H54 (cell line): ENCODE measurements around the gene FOXK2.

Source experiments
- DNase-seq: peaks from one replicate; pipeline ENCODE4 v3.0.0; 2011; ENCODE audit warnings: low spot score, mixed read lengths; ENCODE audit not compliant: insufficient read length
- FAIRE-seq: peaks from 3 replicates; lab custom pipeline; 2011; peaks lifted over from hg19 to GRCh38; lab: Jason Lieb, UNC
- POLR2A ChIP-seq: IDR thresholded peaks from 2 replicates; pipeline ENCODE4 v1.6.1; 2011; ENCODE audit warnings: low read depth, mild to moderate bottlenecking, low read length

FOXK2 gene

DNA sequence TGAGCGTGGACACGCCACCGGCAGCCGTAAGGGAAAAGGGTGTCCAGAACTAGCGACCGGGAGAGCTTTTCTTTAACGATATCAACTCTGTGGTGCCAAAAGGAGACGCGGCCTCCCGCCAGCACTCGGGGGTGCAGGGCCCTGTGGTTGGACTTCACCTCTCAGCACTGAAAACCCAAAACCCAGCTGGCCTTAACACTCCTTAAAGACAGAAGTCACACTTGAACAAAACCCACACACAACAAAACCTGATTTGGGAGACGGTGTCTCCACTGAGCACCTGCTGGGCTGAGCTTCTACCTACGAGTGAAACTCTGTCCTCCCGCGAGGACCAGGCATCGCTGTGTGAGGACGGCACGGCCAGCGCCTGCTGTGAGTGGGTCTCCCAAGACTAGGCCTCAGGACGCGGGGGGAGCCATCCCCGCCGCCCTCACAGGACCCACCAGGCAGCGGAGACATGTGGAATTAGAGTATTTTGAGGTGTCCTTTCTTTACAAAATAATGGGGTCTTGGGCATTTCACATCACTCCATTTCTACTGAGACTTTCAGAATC is 82.0 kb downstream of the FOXK2 start:
- no peak for TF ChIP-seq POLR2A
- no peak for DNase-seq
- no peak for FAIRE-seq

DNA sequence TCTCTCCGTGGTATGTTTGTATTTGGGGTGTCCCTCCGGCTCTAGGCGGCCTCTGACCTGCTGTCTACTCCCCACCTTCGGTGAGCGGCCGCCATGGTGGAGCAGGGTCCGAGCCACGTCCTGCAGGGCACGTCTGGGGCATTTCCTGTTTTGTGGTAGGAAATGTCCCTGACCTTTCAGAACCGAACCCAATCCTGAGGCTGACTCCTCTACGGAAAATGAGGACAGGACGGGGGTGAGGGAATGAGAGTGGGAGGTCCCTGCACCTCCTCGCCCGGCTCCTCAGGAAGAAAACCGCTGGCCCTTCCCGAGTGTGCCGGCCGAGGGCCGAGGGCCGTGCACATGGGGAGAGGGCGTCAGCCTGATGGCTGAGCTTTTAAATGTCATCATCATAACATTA is 83.0 kb downstream of the FOXK2 start:
- no peak for DNase-seq
- FAIRE-seq, result no peak
- no peak for TF ChIP-seq POLR2A

DNA sequence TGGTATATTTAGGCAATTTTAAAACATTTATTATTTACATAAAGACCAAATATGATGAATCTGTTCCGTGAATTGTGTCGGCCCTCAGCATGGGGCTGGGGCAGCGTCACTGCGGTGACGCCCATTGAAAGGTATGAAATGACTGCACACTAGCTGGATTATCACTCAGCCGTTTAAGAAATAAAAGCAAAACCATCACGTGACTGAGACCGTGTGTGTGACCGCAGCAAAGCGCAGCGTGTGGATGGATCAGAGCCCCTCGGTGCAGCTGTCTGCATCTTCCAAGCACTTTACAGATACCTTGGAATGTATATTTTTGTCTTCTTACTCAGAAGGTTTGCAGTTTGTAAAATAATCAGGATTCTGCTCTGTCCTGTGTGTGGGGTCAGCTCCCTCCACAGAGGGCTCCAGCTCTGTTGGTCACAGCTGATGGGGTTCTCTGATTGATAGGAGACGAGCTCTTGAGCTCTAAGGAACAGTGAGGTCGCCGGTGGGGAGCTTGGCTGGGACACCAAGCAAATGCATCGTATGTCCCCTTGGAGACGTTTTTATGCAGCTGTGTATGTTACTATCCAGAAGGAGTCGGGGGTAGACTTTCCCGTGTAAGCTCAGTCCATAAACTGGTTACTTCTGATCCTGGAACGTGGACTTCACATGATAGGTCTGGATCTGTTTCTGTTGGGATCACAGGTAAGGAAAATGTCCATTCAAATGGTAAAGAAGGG is 83.6 kb downstream of the FOXK2 start:
- no peak for DNase-seq
- FAIRE-seq, result no peak
- TF ChIP-seq POLR2A, result no peak

DNA sequence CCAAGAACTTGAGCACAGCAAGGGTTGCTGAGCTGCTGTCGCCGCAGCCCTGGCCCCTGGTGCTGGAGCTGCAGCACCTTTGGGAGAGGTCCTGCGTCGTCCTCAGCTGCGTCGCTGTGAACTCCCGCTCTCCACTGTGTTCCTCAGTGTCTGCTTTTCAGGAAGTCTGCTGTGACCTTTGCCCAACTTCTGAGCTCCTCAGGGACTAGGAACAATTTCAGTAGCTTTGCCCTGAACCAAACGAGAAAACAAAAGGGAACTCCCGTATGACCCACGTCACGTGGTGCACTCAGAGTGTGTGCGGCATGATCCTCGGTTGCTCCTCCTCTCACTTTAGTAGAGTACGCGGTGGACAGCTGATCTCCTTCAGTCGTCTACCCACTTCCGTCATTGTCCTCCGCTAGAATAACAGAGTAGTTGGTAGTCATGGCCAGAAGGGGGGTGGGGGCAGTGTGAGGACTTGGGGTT is 84.5 kb downstream of the FOXK2 start:
- DNase-seq (no peak), FAIRE-seq (no peak)
- TF ChIP-seq POLR2A, result no peak

DNA sequence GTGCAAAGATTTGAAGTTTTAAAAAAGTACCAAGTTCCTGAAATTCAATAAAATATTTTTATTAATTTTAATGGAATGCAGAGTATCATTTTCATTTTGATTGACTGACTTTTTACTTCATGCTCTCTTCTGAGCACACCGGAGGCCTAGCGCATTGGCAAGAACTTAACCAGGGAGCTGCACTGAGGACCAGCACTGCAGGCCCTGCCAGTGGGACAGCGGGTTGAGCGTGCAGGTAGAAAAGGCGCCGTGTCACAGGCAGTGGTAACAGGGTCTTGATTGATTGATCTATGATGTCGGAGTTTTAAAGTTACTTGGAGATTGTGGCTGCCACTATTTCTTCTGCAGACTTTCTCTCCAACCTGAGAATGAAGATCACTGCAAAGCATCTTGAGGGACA is 85.0 kb downstream of the FOXK2 start:
- DNase-seq, result no peak
- no peak for TF ChIP-seq POLR2A
- FAIRE-seq, result no peak

DNA sequence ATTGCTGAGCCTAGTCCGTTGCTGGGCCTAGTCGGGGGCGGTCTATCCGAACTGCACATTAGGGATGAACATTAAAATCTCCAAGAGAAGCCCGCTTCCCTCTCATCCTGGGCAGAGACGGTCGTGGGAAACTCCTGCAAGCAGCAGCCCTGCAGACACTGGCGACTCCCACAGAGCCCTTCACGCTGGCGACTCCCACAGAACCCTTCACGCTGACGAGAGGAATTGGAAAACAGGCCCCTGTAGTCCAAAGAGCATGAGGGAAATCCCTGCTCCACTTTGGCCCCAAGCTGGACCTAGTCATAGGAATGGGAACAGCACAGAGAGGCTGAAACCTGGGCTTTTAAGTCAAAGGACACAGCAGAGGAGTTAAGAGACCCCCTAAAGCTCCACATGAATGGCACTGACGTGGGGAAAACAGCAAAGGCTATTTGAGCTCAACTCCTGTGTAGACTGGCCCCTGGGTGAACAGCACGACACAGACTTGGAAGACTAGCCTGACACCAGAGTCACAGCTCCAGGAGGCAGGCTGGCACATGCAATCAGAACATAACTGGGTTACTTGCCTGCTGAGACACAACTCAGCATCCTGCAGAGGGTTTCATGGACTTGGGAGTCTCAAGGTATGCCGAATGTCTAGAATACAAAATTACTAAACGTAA is 86.5 kb downstream of the FOXK2 start:
- TF ChIP-seq POLR2A, result no peak
- FAIRE-seq (no peak), DNase-seq (no peak)

DNA sequence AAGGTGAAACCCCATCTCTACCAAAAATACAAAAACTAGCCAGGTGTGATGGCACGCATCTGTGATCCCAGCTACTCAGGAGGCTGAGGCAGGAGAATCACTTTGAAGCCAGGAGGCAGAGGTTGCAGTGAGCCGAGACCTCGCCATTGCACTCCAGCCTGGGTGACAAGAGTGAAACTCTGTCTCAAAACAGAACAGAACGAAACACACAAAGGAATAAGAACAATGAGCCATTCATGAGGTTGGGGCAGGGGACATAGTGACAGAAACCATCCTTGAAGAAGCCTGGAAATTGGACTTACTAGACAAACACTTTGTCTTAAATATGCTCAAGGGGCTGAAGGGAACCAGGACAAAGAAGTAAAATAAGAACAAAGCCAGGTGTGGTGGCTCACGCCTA is 89.3 kb downstream of the FOXK2 start:
- FAIRE-seq (no peak), DNase-seq (no peak)
- TF ChIP-seq POLR2A, result no peak

DNA sequence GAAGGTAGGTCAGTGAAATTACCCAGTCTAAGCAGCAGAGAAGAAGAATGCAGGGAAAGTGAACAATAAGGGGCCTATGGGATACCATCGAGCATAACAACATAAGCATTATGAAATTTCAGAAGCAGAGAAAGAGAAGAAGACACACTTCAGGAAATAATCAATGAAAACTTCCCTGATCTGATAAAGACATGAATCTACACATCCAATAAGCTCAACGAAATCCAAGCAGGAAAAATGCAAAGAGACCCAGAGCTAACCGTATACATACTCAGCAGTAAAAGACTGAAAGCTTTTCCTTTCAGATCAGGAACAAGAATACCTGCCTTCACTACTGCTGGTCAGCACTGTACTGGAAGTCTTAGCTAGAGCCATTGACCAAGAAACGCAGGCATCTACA is 90.1 kb downstream of the FOXK2 start:
- no peak for DNase-seq
- TF ChIP-seq POLR2A, result no peak
- no peak for FAIRE-seq

DNA sequence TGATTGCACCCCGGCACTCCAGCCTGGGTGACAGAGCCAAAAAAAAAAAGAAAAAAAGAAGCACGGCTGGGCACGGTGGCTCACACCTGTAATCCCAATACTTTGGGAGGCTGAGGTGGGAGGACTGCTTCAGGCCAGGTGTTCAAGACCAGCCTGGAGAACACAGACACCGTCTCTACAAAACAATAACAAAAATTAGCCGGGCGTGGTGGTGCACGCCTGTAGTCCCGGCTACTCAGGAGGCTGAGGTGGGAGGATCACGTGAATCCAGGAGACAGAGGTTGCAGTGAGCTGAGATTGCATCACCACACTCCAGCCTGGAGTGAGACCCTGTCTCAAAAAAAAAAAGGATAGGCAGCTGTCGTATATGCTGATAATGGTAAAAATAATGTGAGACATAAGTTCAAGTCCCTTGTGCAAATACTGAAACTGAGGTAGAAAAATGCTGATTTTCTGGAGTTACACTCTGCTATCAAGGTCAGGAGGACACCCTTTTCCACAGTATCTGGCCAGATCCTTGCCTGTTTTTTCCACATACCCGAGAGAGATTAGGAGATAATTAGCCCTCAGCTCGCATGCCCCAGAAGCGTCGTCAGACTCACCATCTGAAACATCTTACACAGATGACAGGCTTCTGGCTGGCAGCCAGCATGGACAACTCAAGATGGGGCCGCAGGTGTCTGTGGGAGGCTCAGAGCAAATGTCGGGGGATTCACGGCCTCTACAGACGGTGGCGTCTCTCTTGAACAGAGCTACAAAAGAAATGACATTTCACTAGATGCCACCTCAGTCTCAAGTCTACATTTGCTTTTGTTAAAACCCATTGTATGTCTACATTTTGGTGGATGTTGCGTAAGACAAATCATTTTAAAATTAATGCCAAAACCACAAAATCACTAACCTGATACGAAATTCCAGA is 91.9 kb downstream of the FOXK2 start:
- no peak for FAIRE-seq
- no peak for DNase-seq
- no peak for TF ChIP-seq POLR2A

DNA sequence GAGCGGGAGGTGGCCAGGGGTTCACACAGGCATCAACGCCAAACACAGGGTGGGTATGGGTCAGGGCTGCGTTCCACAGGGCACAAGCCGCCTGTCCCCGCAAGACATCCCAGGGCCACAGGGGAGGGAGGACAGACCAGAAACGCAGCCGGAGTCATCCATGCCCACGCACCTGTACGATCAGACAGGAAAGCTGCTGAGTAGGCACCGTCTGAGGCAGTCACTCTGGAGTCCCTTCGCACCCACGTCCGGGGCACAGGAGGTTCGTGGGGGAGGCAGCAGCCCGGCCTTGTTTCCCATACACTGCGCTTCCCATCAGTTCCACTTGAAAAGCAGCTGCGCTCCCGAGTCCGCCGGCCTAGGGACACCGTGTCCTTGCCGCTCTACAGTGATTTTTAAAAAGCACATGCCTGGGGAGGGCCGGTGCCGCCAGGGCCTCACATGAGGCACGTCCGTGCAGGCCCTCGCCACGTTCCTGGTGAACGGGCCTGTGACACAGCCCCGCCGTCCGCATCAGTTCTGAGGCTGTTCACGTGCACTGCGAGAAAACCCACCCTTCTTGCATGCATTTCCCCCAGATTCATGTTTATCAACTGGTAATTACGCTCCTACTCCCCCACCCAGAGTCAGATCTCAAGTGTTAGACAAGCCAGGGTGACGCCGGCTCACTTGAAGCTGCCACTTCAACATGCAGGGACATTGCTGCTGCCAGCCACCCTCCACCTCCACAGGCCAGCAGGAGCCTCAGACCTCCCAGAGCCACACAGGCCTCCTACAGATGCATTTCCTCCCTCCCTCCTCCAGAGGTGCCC is 94.0 kb downstream of the FOXK2 start:
- no peak for TF ChIP-seq POLR2A
- DNase-seq (no peak), FAIRE-seq (no peak)

DNA sequence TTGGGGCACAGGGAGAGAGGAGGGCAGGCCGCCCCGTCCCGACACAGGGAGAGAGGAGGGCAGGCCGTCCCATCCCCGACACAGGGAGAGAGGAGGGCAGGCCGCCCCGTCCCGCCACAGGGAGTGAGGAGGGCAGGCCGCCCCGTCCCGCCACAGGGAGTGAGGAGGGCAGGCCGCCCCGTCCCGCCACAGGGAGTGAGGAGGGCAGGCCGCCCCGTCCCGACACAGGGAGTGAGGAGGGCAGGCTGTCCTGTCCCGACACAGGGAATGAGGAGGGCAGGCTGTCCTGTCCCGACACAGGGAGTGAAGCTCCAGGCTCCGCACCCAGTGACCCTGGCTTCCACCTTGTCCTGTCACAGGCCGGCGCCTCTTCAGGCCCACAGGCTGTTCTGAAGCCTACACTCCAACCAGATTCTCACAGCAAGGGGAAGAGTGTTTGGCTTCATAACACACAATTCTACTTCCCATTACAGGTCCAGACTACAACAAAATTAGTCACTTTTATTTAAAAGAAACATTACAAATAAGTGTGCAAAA is 94.6 kb downstream of the FOXK2 start:
- no peak for FAIRE-seq
- no peak for DNase-seq
- no peak for TF ChIP-seq POLR2A

DNA sequence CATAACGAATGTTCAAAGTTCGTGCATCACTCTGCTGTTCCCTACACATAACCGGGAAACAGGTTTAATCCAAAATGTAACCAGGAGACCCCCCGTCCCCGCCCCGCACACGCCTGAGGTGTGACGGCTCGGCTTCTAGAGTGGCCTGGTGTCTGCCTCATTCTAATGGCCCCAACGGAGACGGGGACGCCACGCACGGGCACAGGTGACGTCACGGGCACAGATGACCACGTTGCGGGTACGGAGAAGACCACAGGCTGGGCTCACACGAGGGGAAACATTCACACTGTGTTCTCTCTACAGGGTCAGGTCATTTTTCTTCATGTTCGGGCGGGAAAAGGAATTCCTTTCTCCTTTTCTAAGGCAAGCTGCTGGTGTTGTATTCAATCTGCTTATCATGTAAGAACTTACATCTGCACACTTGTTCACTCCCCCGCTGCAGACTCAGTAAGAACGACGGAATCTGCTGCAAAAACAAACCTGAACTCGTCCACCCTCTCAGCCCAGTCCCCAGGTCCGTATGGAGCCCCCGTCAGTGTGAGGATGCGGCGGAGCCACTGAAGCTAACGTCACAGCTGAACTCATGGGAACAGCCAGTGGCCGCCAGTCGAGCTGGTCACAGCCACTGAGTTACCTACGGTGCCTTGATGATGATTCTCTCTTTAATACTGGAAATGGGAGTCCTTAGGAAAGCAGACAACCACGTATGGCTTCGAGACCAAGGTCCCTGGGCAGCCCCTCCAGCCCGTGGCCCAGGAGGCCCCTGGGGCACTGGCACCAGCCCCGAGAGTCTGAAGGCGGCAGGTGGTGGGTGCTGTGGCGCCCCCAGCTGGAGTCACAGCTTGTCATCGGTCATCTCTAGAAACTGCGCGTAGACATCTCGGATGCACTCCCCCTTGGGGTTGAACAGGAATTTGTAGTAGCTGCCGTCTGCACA is 95.8 kb downstream of the FOXK2 start:
- DNase-seq (no peak), FAIRE-seq (no peak)
- no peak for TF ChIP-seq POLR2A
